HepG2 (cell line): ENCODE data around the gene LAMA5. TPM values are rescaled to one million over a fixed set of nuclear protein-coding genes. Genes with fewer than 3 reads are reported as not detected.

ENCODE experiments used
- KAT8 ChIP-seq: IDR thresholded peaks from 2 replicates; pipeline ENCODE4 v1.6.1; 2016; ENCODE audit warnings: missing genetic modification reagents, missing compliant biosample characterization
- KDM1A ChIP-seq: IDR thresholded peaks from 2 replicates; pipeline ENCODE4 v1.6.1; 2016; ENCODE audit warnings: missing compliant biosample characterization
- PHB2 ChIP-seq: fragments of 450-650 bp; IDR thresholded peaks from 2 replicates; pipeline ENCODE4 v1.6.1; 2018; ENCODE audit not compliant: partially characterized antibody
- PRMT3 ChIP-seq: sonication (generic); formaldehyde crosslinking; IDR thresholded peaks from 2 replicates; pipeline ENCODE4 v1.8.1; 2022; ENCODE audit warnings: low read depth, mild to moderate bottlenecking, moderate library complexity, missing genetic modification reagents, borderline replicate concordance
- RFX5 ChIP-seq: IDR thresholded peaks from 2 replicates; pipeline ENCODE4 v1.6.1; 2011; ENCODE audit warnings: low read depth, low read length, improper control_type of control experiment
- SAFB2 ChIP-seq: sonication (generic); formaldehyde crosslinking; IDR thresholded peaks from 2 replicates; pipeline ENCODE4 v1.5.1; 2020; ENCODE audit warnings: missing genetic modification reagents, low read depth, mild to moderate bottlenecking, borderline replicate concordance
- SAP130 ChIP-seq: IDR thresholded peaks from 2 replicates; pipeline ENCODE4 v1.6.1; 2016; ENCODE audit warnings: low read depth
- SSRP1 ChIP-seq: IDR thresholded peaks from 2 replicates; pipeline ENCODE4 v1.6.1; 2016; ENCODE audit warnings: control low read depth
- U2AF2 ChIP-seq: fragments of 200-400 bp; formaldehyde crosslinking; IDR thresholded peaks from 2 replicates; pipeline ENCODE4 v1.6.1; 2017; ENCODE audit warnings: low read depth, mild to moderate bottlenecking, low read length
- ZBTB40 ChIP-seq, 2 experiments: fragments of 450-650 bp in 1 of 2; sonication (generic) in 1 of 2; formaldehyde crosslinking in 1 of 2; IDR thresholded peaks; 2 replicates each; pipeline versions ENCODE4 v1.6.1 to v1.8.0; 2016 to 2022; ENCODE audit warnings: antibody characterized with exemption in 1 of 2, mild to moderate bottlenecking in 1 of 2, missing genetic modification reagents in 1 of 2
- ZXDC ChIP-seq: sonication (generic); formaldehyde crosslinking; IDR thresholded peaks from 2 replicates; pipeline ENCODE4 v1.5.0; 2020; ENCODE audit warnings: mild to moderate bottlenecking, missing genetic modification reagents
- polyA plus RNA-seq, 8 experiments: library from polyadenylated mRNA; depleted of rRNA in 3 of 8; stranded (reverse) in 7 of 8; unstranded in 1 of 8; fragments of >200 nt; fragmentation: Illumina TruSeq in 4 of 8; extraction: Trizol in 4 of 8; gene quantifications; 2 replicates each; pipeline versions ENCODE4 v1.2.1 to v1.2.3, GENCODE V29; 2011 to 2016; ENCODE audit warnings: low read depth in 4 of 8, missing spikeins in 1 of 8, mixed read lengths in 1 of 8; ENCODE audit not compliant: insufficient read depth in 1 of 8
- total RNA-seq, 5 experiments: library from RNA; depleted of rRNA; stranded (reverse); fragments of >200 nt; fragmentation: Illumina TruSeq; extraction: Trizol; gene quantifications; 2 replicates each; pipeline ENCODE4 v1.2.3, GENCODE V29; 2016; ENCODE audit warnings: low read depth in 1 of 5
- TF ChIP-seq, protein P1 (sequence below): sonication (generic); formaldehyde crosslinking; IDR thresholded peaks from 2 replicates; pipeline ENCODE4 v1.8.1; 2023; ENCODE audit warnings: missing genetic modification reagents, mild to moderate bottlenecking, borderline replicate concordance
- TF ChIP-seq, protein P2 (sequence below): sonication (generic); formaldehyde crosslinking; IDR thresholded peaks from 2 replicates; pipeline ENCODE4 v1.9.0; 2021; ENCODE audit warnings: missing genetic modification reagents, mild to moderate bottlenecking, borderline replicate concordance

The LAMA5 gene
- total and polyA plus RNA-seq, 2 of the 13 experiments (the other 11 are each of a cell fraction or from before 2014, with no cell fraction given): 21.0 to 44.7 TPM

GRCh38 chr20:62355878-62356588 is 11.1 kb downstream of the LAMA5 start (continued):
- no peak for TF ChIP-seq ZXDC
- no peak for TF ChIP-seq SAFB2 (CRISPR knock-in tag)
- no peak for TF ChIP-seq ZBTB40 (IDR thresholded peaks at IDR 0.05)
- no peak for TF ChIP-seq ZBTB40 (CRISPR knock-in tag; IDR thresholded peaks at IDR 0.05)
- peak; percentile 53 for TF ChIP-seq SAP130 (CRISPR knock-in tag)
- TF ChIP-seq PRMT3 (CRISPR knock-in tag): no peak
- no peak for TF ChIP-seq SSRP1 (CRISPR knock-in tag)
- no peak for TF ChIP-seq U2AF2
- no peak for TF ChIP-seq KDM1A (CRISPR knock-in tag)
- no peak for TF ChIP-seq RFX5
- TF ChIP-seq, protein P1, sequence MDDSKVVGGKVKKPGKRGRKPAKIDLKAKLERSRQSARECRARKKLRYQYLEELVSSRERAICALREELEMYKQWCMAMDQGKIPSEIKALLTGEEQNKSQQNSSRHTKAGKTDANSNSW (CRISPR knock-in tag): no peak
- no peak for TF ChIP-seq KAT8 (CRISPR knock-in tag)
- no peak for TF ChIP-seq PHB2
- TF ChIP-seq, protein P2, sequence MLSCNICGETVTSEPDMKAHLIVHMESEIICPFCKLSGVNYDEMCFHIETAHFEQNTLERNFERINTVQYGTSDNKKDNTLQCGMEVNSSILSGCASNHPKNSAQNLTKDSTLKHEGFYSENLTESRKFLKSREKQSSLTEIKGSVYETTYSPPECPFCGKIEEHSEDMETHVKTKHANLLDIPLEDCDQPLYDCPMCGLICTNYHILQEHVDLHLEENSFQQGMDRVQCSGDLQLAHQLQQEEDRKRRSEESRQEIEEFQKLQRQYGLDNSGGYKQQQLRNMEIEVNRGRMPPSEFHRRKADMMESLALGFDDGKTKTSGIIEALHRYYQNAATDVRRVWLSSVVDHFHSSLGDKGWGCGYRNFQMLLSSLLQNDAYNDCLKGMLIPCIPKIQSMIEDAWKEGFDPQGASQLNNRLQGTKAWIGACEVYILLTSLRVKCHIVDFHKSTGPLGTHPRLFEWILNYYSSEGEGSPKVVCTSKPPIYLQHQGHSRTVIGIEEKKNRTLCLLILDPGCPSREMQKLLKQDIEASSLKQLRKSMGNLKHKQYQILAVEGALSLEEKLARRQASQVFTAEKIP (CRISPR knock-in tag): no peak
